ENCODE results near the gene TAF10. TPM values are rescaled to one million over a fixed set of nuclear protein-coding genes. Genes with fewer than 3 reads are reported as not detected.

TAF10 gene
- total and polyA plus RNA-seq, 3 experiments from 2014 or later, result 173 to 336 (median 175) TPM

- CTCF ChIA-PET, result interaction anchor here (0.6 to 1.2 kb wide), 3 partner anchors 12 to 261 kb away, joined by 3 to 4 read pairs (median 3); no protein-coding TSS in a partner anchor
- no peaks in the 10 kb centered on the region for H3K27me3 Mint-ChIP-seq
- H3K9me3 Mint-ChIP-seq, result no peaks in the 10 kb centered on the region
- H3K4me3 ChIP-seq (ENCODE audit: low read length), result no peak overlapping the region
- no peaks in the 10 kb centered on the region for H3K4me1 Mint-ChIP-seq
- H3K4me1 ChIP-seq (ENCODE audit: insufficient read depth, low read length), result peaks cover 19% of the 10 kb centered on the region
- POLR2A ChIA-PET, result no interaction called here
- no peak for DNase-seq
- H3K9me3 ChIP-seq (ENCODE audit: low read length), result no peaks in the 10 kb centered on the region
- no peak overlapping the region for H3K27ac ChIP-seq (ENCODE audit: low read depth, low read length)
- peaks cover 0 to 4% (median 0%) of the 10 kb centered on the region in 3 donors for H3K36me3 Mint-ChIP-seq
- no peak overlapping the region for H3K4me3 Mint-ChIP-seq
- no peaks in the 10 kb centered on the region for H3K27me3 ChIP-seq (ENCODE audit: insufficient read depth, low read length, poor library complexity, severe bottlenecking)
- no peak overlapping the region for H3K27ac Mint-ChIP-seq
- H3K36me3 ChIP-seq (ENCODE audit: insufficient read depth, low read length), result no peaks in the 10 kb centered on the region
These were observed 28.3 kb upstream of the TAF10 start for GRCh38 chr11:6640036-6640984.

- H3K9me3 Mint-ChIP-seq, result no peaks in the 10 kb centered on the region
- CTCF ChIA-PET, result interaction anchor here (0.9 to 1.2 kb wide), 3 partner anchors 15 to 78 kb away, joined by 3 to 5 read pairs (median 3); no protein-coding TSS in a partner anchor
- peaks cover 5% of the 10 kb centered on the region for H3K4me1 ChIP-seq (ENCODE audit: insufficient read depth, low read length)
These were observed 26.4 kb upstream of the TAF10 start for GRCh38 chr11:6638429-6638828.

GRCh38 chr11:6637871-6638270, 25.9 kb upstream of the TAF10 start:
- no peak for DNase-seq
- no peak overlapping the region for H3K27ac ChIP-seq (ENCODE audit: low read depth, low read length)
- no peaks in the 10 kb centered on the region for H3K27me3 ChIP-seq (ENCODE audit: insufficient read depth, low read length, poor library complexity, severe bottlenecking)
- H3K4me1 ChIP-seq (ENCODE audit: insufficient read depth, low read length), result peaks cover 3% of the 10 kb centered on the region
- H3K36me3 ChIP-seq (ENCODE audit: insufficient read depth, low read length), result no peaks in the 10 kb centered on the region
- no peaks in the 10 kb centered on the region for H3K9me3 Mint-ChIP-seq
- H3K4me1 Mint-ChIP-seq, result no peaks in the 10 kb centered on the region
- no peak overlapping the region for H3K4me3 ChIP-seq (ENCODE audit: low read length)
- no peak overlapping the region for H3K4me3 Mint-ChIP-seq
- no peak overlapping the region for H3K27ac Mint-ChIP-seq
- peaks cover 0 to 2% of the 10 kb centered on the region in 2 donors for H3K27me3 Mint-ChIP-seq
- ChIA-PET POLR2A (interaction anchor here (0.6 kb wide), 1 partner anchor 357 kb away, joined by 3 read pairs; no protein-coding TSS in a partner anchor), CTCF (no interaction called here)
- H3K9me3 ChIP-seq (ENCODE audit: low read length), result no peaks in the 10 kb centered on the region
- H3K36me3 Mint-ChIP-seq, result peaks cover 0 to 9% (median 0%) of the 10 kb centered on the region in 3 donors

More at GRCh38 chr11:6638429-6638828, 26.4 kb upstream of the TAF10 start:
- H3K4me3 ChIP-seq (ENCODE audit: low read length), result no peak overlapping the region
- Mint-ChIP-seq H3K4me3 (no peak overlapping the region), H3K4me1 (no peaks in the 10 kb centered on the region), H3K36me3 (peaks cover 0 to 4% (median 0%) of the 10 kb centered on the region in 3 donors), H3K27me3 (peaks cover 0 to under 1% of the 10 kb centered on the region in 2 donors), H3K27ac (no peak overlapping the region)
- POLR2A ChIA-PET, result no interaction called here
- no peak for DNase-seq
- no peak overlapping the region for H3K27ac ChIP-seq (ENCODE audit: low read depth, low read length)
- no peaks in the 10 kb centered on the region for H3K36me3 ChIP-seq (ENCODE audit: insufficient read depth, low read length)
- no peaks in the 10 kb centered on the region for H3K9me3 ChIP-seq (ENCODE audit: low read length)
- H3K27me3 ChIP-seq (ENCODE audit: insufficient read depth, low read length, poor library complexity, severe bottlenecking), result no peaks in the 10 kb centered on the region

- CTCF ChIA-PET, result no interaction called here
- Mint-ChIP-seq H3K9me3 (no peaks in the 10 kb centered on the region), H3K36me3 (peaks cover 0 to 18% (median 0%) of the 10 kb centered on the region in 3 donors), H3K4me3 (no peak overlapping the region), H3K27ac (no peak overlapping the region), H3K4me1 (no peaks in the 10 kb centered on the region), H3K27me3 (peaks cover 0 to 2% of the 10 kb centered on the region in 2 donors)
- no peaks in the 10 kb centered on the region for H3K36me3 ChIP-seq (ENCODE audit: insufficient read depth, low read length)
- H3K4me3 ChIP-seq (ENCODE audit: low read length), result no peak overlapping the region
- H3K4me1 ChIP-seq (ENCODE audit: insufficient read depth, low read length), result no peaks in the 10 kb centered on the region
- H3K27me3 ChIP-seq (ENCODE audit: insufficient read depth, low read length, poor library complexity, severe bottlenecking), result no peaks in the 10 kb centered on the region
- H3K9me3 ChIP-seq (ENCODE audit: low read length), result no peaks in the 10 kb centered on the region
- H3K27ac ChIP-seq (ENCODE audit: low read depth, low read length), result no peak overlapping the region
- POLR2A ChIA-PET, result no interaction called here
- DNase-seq, result no peak
These were observed 24.5 kb upstream of the TAF10 start for GRCh38 chr11:6636480-6636879.

GRCh38 chr11:6635082-6635932, 23.3 kb upstream of the TAF10 start:
- Mint-ChIP-seq H3K36me3 (peaks cover 0 to 21% (median 0%) of the 10 kb centered on the region in 3 donors), H3K4me1 (no peaks in the 10 kb centered on the region), H3K27me3 (peaks cover 0 to 2% of the 10 kb centered on the region in 2 donors), H3K4me3 (no peak overlapping the region), H3K27ac (no peak overlapping the region), H3K9me3 (no peaks in the 10 kb centered on the region)
- POLR2A ChIA-PET, result no interaction called here
- no peaks in the 10 kb centered on the region for H3K36me3 ChIP-seq (ENCODE audit: insufficient read depth, low read length)
- DNase-seq, result no peak
- H3K9me3 ChIP-seq (ENCODE audit: low read length), result no peaks in the 10 kb centered on the region
- H3K4me3 ChIP-seq (ENCODE audit: low read length), result no peak overlapping the region
- CTCF ChIA-PET, result interaction anchor here (1.0 to 1.7 kb wide), 2 partner anchors 12 kb away, joined by 3 to 4 read pairs; no protein-coding TSS in a partner anchor
- H3K27me3 ChIP-seq (ENCODE audit: insufficient read depth, low read length, poor library complexity, severe bottlenecking), result no peaks in the 10 kb centered on the region
- H3K4me1 ChIP-seq (ENCODE audit: insufficient read depth, low read length), result no peaks in the 10 kb centered on the region
- H3K27ac ChIP-seq (ENCODE audit: low read depth, low read length), result no peak overlapping the region

- Mint-ChIP-seq H3K27ac (peak overlapping the region in 1 of 8 donors; percentile 3), H3K36me3 (peaks cover 0 to 21% (median 0%) of the 10 kb centered on the region in 3 donors), H3K27me3 (peaks cover 0 to 2% of the 10 kb centered on the region in 2 donors), H3K4me3 (no peak overlapping the region), H3K9me3 (no peaks in the 10 kb centered on the region), H3K4me1 (no peaks in the 10 kb centered on the region)
- no peak for DNase-seq
- H3K27me3 ChIP-seq (ENCODE audit: insufficient read depth, low read length, poor library complexity, severe bottlenecking), result no peaks in the 10 kb centered on the region
- H3K27ac ChIP-seq (ENCODE audit: low read depth, low read length), result no peak overlapping the region
- H3K4me3 ChIP-seq (ENCODE audit: low read length), result no peak overlapping the region
- POLR2A ChIA-PET, result no interaction called here
- H3K4me1 ChIP-seq (ENCODE audit: insufficient read depth, low read length), result no peaks in the 10 kb centered on the region
- CTCF ChIA-PET, result interaction anchor here (1.0 to 1.7 kb wide), 3 partner anchors 11 to 167 kb away, joined by 3 to 4 read pairs (median 3); no protein-coding TSS in a partner anchor
- H3K9me3 ChIP-seq (ENCODE audit: low read length), result no peaks in the 10 kb centered on the region
- H3K36me3 ChIP-seq (ENCODE audit: insufficient read depth, low read length), result no peaks in the 10 kb centered on the region
These were observed 22.5 kb upstream of the TAF10 start for GRCh38 chr11:6634534-6634933.

- H3K4me3 ChIP-seq (ENCODE audit: low read length), result no peak overlapping the region
- no peaks in the 10 kb centered on the region for H3K9me3 ChIP-seq (ENCODE audit: low read length)
- Mint-ChIP-seq H3K4me1 (peaks cover 0 to 3% (median 0%) of the 10 kb centered on the region in 3 donors), H3K27me3 (peaks cover 0 to 2% of the 10 kb centered on the region in 2 donors), H3K4me3 (no peak overlapping the region), H3K36me3 (peaks cover 0 to 24% (median 0%) of the 10 kb centered on the region in 3 donors), H3K27ac (peak overlapping the region in 1 of 8 donors; percentile 87), H3K9me3 (no peaks in the 10 kb centered on the region)
- no peaks in the 10 kb centered on the region for H3K4me1 ChIP-seq (ENCODE audit: insufficient read depth, low read length)
- H3K27me3 ChIP-seq (ENCODE audit: insufficient read depth, low read length, poor library complexity, severe bottlenecking), result no peaks in the 10 kb centered on the region
- no peak overlapping the region for H3K27ac ChIP-seq (ENCODE audit: low read depth, low read length)
- no peak for DNase-seq
- ChIA-PET POLR2A (no interaction called here), CTCF (interaction anchor here (1.0 to 1.7 kb wide), 3 partner anchors 10 to 166 kb away, joined by 3 to 4 read pairs (median 3); no protein-coding TSS in a partner anchor)
- H3K36me3 ChIP-seq (ENCODE audit: insufficient read depth, low read length), result no peaks in the 10 kb centered on the region
These were observed 21.7 kb upstream of the TAF10 start for GRCh38 chr11:6633422-6634408.

All from CD8-positive, alpha-beta memory T cell (primary cell).